IMR-90 (cell line): ENCODE measurements around the gene PIK3CB.

Experiments used
- CTCF ChIP-seq: conservative IDR thresholded peaks from 2 replicates; pipeline ENCODE4 v1.5.1; 2012; ENCODE audit warnings: mild to moderate bottlenecking, low read depth, low read length, improper control_type of control experiment
- POLR2A ChIP-seq: IDR thresholded peaks from 2 replicates; pipeline ENCODE4 v1.6.1; 2012; ENCODE audit warnings: mild to moderate bottlenecking, low read depth, low read length
- RFX5 ChIP-seq: IDR thresholded peaks from 2 replicates; pipeline ENCODE4 v1.8.0; 2012; ENCODE audit warnings: low read depth, mild to moderate bottlenecking, low read length, moderate library complexity

- TF ChIP-seq CTCF, result no peak
- no peak for TF ChIP-seq POLR2A
- TF ChIP-seq RFX5, result no peak
These were observed 110.3 kb downstream of the PIK3CB start for GRCh38 chr3:138724443-138724842.
